Stimulated activated naive CD8-positive, alpha-beta T cell treated with anti-CD3 and anti-CD28 coated beads, Interleukin-15, Interleukin-2, amounts not matched to agents 100 ng/mL and 50 ng/mL, for 24 hours (primary cell): ENCODE data around the gene KNTC1.
"Not testable (repeated sequence)": the region's sequence is repeated elsewhere in the genome, so short reads cannot be mapped to it uniquely, and the experiment has no call there.

Experiments
- H3K27ac Mint-ChIP-seq: one replicate; pipeline ENCODE4 v1.8.0; 2021; ENCODE audit warnings: mild to moderate bottlenecking, mixed read lengths
- H3K27me3 Mint-ChIP-seq: one replicate; pipeline ENCODE4 v1.8.0; 2021; ENCODE audit warnings: mixed read lengths
- H3K36me3 Mint-ChIP-seq: one replicate; pipeline ENCODE4 v1.8.0; 2021; ENCODE audit warnings: low read depth, mixed read lengths
- H3K4me1 Mint-ChIP-seq: one replicate; pipeline ENCODE4 v1.8.0; 2021; ENCODE audit warnings: low read depth, mixed read lengths
- H3K4me3 Mint-ChIP-seq: one replicate; pipeline ENCODE4 v1.8.0; 2021; ENCODE audit warnings: mild to moderate bottlenecking, mixed read lengths
- H3K9me3 Mint-ChIP-seq: one replicate; pipeline ENCODE4 v1.8.0; 2021; ENCODE audit warnings: mixed read lengths

Gene KNTC1

GRCh38 chr12:122563361-122563760, 36.3 kb downstream of the KNTC1 start:
- Mint-ChIP-seq H3K36me3 (peaks cover 41% of the 10 kb centered on the region), H3K4me1 (peaks cover 6% of the 10 kb centered on the region), H3K9me3 (no peaks in the 10 kb centered on the region), H3K4me3 (no peak overlapping the region), H3K27me3 (no peaks in the 10 kb centered on the region), H3K27ac (no peak overlapping the region)

DNA sequence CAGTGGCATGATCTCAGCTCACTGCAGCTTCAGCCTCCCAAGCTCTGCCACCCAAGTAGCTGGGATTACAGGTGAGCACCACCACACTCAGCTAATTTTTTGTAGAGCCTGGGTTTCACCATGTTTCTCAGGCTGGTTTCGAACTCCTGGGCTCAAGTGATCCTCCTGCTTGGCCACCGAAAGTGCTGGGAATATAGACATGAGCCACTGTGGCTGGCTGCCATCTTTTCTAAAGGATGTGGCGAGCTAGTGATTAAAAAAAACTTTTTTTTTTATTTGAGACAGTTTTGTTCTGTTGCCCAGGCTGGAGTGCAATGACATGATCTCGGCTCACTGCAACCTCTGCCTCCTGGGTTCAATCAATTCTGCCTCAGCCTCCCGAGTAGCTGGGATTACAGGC, 39.8 kb downstream of the KNTC1 start:
- H3K27ac Mint-ChIP-seq, H3K4me1 Mint-ChIP-seq, H3K9me3 Mint-ChIP-seq, H3K4me3 Mint-ChIP-seq, H3K27me3 Mint-ChIP-seq: not testable (repeated sequence)
- H3K36me3 Mint-ChIP-seq = peaks cover 50% of the 10 kb centered on the region

DNA sequence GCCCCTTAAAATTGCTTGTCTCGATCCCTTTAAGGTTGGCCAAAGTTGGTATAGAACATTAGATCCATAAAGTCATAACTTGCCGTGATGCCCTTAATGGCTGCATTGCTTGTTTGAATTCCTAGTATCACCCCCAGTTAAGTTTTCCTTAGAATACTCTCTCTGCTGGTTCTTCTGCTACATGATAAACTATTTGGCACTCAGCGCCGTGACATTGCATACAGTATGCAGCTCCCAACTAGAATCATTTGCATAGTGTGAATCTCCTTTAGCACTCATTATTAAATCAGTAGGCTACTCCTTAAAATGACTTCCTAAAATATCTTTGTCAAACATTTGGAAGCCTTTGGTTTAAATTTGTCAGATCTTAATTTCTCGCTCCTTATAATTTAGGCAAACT, 42.2 kb downstream of the KNTC1 start:
- Mint-ChIP-seq H3K36me3 (peaks cover 53% of the 10 kb centered on the region), H3K27ac (no peak overlapping the region), H3K27me3 (no peaks in the 10 kb centered on the region), H3K4me1 (peaks cover 5% of the 10 kb centered on the region), H3K9me3 (no peaks in the 10 kb centered on the region), H3K4me3 (no peak overlapping the region)

GRCh38 chr12:122570006-122570405, 43.0 kb downstream of the KNTC1 start:
- not testable (repeated sequence) for H3K9me3 Mint-ChIP-seq, H3K4me1 Mint-ChIP-seq, H3K27me3 Mint-ChIP-seq, H3K4me3 Mint-ChIP-seq, H3K27ac Mint-ChIP-seq
- H3K36me3 Mint-ChIP-seq = peaks cover 54% of the 10 kb centered on the region

DNA sequence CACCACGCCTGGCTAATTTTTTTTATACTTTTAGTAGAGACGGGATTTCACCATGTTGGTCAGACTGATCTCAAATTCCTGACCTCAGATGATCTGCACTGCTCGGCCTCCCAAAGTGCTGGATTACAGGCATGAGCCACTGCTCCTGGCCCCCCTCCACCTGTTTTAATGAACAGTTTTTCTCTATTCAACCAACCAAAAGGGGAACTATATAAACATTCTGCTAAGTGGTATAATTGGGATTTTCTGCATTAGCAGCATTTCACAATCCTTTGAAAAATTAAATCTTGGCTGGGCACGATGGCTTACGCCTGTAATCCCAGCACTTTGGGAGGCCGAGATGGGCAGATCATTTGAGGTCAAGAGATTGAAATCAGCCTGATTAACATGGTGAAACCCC, 44.8 kb downstream of the KNTC1 start:
- H3K9me3 Mint-ChIP-seq = no peaks in the 10 kb centered on the region
- no peak overlapping the region for H3K27ac Mint-ChIP-seq
- no peaks in the 10 kb centered on the region for H3K27me3 Mint-ChIP-seq
- no peak overlapping the region for H3K4me3 Mint-ChIP-seq
- H3K4me1 Mint-ChIP-seq = peaks cover 5% of the 10 kb centered on the region
- H3K36me3 Mint-ChIP-seq = peaks cover 70% of the 10 kb centered on the region

- H3K9me3 Mint-ChIP-seq, H3K4me1 Mint-ChIP-seq, H3K27me3 Mint-ChIP-seq, H3K27ac Mint-ChIP-seq, H3K4me3 Mint-ChIP-seq: not testable (repeated sequence)
- peaks cover 71% of the 10 kb centered on the region for H3K36me3 Mint-ChIP-seq
These were observed 56.2 kb downstream of the KNTC1 start for GRCh38 chr12:122583294-122583693.

DNA sequence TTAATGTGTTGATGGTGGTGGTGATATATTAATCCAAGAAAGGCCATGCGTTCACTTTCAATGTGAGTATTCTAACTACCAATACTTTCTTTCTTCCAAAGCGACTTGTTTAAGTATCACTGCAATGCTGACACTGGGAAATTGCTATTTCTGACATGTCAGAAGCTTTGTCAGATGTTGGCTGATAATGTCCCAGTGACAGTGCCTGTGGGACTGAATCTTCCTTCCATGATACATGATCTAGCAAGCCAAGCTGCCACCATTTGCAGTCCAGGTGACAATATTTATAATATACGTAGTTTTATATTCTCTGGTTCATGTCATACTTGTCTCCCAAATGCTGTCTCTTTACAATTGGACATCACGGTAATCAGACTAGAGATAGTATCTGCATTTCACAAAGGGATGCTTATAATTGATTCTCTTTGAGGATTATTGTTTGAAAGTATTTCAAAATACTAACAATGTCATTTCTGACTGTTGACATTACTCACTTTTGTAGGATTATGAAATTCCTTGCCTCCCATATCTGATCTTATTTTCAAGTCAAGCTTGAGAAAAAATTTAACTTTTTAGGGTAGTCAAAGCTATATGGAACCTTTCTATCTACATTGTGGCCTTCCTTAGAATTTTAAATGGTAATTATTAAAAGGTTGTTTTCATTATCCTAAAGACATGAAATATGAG, 57.3 kb downstream of the KNTC1 start:
- Mint-ChIP-seq H3K4me3 (no peak overlapping the region), H3K9me3 (no peaks in the 10 kb centered on the region), H3K27ac (no peak overlapping the region)

GRCh38 chr12:122590990-122591389, 63.9 kb downstream of the KNTC1 start:
- no peak overlapping the region for H3K4me3 Mint-ChIP-seq
- H3K36me3 Mint-ChIP-seq = peaks cover 58% of the 10 kb centered on the region
- no peaks in the 10 kb centered on the region for H3K27me3 Mint-ChIP-seq
- no peaks in the 10 kb centered on the region for H3K4me1 Mint-ChIP-seq
- no peaks in the 10 kb centered on the region for H3K9me3 Mint-ChIP-seq
- H3K27ac Mint-ChIP-seq = no peak overlapping the region

More for the DNA sequence above, 57.3 kb downstream of the KNTC1 start:
- H3K27me3 Mint-ChIP-seq = no peaks in the 10 kb centered on the region
- peaks cover 68% of the 10 kb centered on the region for H3K36me3 Mint-ChIP-seq
- no peaks in the 10 kb centered on the region for H3K4me1 Mint-ChIP-seq

DNA sequence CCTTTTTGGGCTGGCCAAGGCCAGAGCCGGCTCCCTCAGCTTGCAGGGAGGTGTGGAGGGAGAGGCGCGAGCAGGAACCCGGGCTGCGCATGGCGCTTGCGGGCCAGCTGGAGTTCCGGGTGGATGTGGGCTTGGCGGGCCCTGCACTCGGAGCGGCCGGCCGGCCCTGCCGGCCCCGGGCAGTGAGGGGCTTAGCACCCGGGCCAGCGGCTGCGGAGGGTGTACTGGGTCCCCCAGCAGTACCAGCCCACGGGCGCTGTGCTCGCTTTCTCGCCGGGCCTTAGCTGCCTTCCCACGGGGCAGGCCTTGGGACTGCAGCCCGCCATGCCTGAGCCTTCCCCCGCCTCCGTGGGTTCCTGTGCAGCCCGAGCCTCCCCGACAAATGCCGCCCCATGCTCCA, 64.9 kb downstream of the KNTC1 start:
- not testable (repeated sequence) for H3K4me1 Mint-ChIP-seq, H3K9me3 Mint-ChIP-seq, H3K4me3 Mint-ChIP-seq, H3K27me3 Mint-ChIP-seq, H3K27ac Mint-ChIP-seq
- H3K36me3 Mint-ChIP-seq = peaks cover 58% of the 10 kb centered on the region

DNA sequence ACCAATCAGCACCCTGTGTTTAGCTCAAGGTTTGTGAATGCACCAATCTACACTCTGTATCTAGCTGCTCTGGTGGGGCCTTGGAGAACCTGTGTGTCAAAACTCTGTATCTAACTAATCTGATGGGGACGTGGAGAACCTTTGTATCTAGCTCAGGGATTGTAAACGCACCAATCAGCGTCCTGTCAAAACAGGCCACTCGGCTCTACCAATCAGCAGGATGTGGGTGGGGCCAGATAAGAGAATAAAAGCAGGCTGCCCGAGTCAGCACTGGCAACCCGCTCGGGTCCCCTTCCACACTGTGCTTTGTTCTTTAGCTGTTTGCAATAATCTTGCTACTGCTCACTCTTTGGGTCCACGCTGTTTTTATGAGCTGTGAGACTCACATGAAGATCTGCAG, 65.5 kb downstream of the KNTC1 start:
- H3K27me3 Mint-ChIP-seq, H3K4me1 Mint-ChIP-seq, H3K27ac Mint-ChIP-seq, H3K9me3 Mint-ChIP-seq, H3K4me3 Mint-ChIP-seq: not testable (repeated sequence)
- H3K36me3 Mint-ChIP-seq = peaks cover 62% of the 10 kb centered on the region

DNA sequence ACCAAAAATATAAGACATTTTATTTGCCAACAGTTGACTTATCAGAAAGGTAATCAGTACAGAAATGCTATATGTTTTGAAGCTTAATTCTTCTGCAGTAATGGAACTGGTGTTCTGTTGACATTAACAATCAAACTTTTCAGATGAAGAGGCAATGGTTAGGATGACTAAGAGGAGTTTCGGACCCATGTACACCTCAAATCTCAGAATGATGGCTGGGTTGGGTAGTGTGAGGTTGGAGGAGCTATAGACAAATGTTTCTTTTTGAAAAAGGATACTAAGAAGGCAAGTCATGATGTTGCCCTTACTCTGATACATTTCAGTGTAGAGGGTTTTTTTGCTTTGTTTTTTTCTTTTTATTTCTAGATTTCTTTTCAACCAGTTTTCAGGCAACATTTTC, 66.9 kb downstream of the KNTC1 start:
- no peak overlapping the region for H3K4me3 Mint-ChIP-seq
- no peaks in the 10 kb centered on the region for H3K9me3 Mint-ChIP-seq
- no peak overlapping the region for H3K27ac Mint-ChIP-seq
- H3K36me3 Mint-ChIP-seq = peaks cover 59% of the 10 kb centered on the region
- H3K4me1 Mint-ChIP-seq = no peaks in the 10 kb centered on the region
- H3K27me3 Mint-ChIP-seq = no peaks in the 10 kb centered on the region

- peaks cover 58% of the 10 kb centered on the region for H3K36me3 Mint-ChIP-seq
- no peaks in the 10 kb centered on the region for H3K9me3 Mint-ChIP-seq
- H3K27ac Mint-ChIP-seq = no peak overlapping the region
- no peaks in the 10 kb centered on the region for H3K4me1 Mint-ChIP-seq
- H3K27me3 Mint-ChIP-seq = no peaks in the 10 kb centered on the region
- H3K4me3 Mint-ChIP-seq = no peak overlapping the region
These were observed 69.8 kb downstream of the KNTC1 start for GRCh38 chr12:122596838-122597237.

GRCh38 chr12:122602456-122602855, 75.4 kb downstream of the KNTC1 start:
- Mint-ChIP-seq H3K4me1 (no peaks in the 10 kb centered on the region), H3K36me3 (peaks cover 54% of the 10 kb centered on the region), H3K4me3 (no peak overlapping the region), H3K27me3 (no peaks in the 10 kb centered on the region), H3K27ac (no peak overlapping the region), H3K9me3 (no peaks in the 10 kb centered on the region)

GRCh38 chr12:122604993-122605392, 77.9 kb downstream of the KNTC1 start:
- H3K4me3 Mint-ChIP-seq = no peak overlapping the region
- H3K27me3 Mint-ChIP-seq = no peaks in the 10 kb centered on the region
- H3K4me1 Mint-ChIP-seq = no peaks in the 10 kb centered on the region
- no peak overlapping the region for H3K27ac Mint-ChIP-seq
- H3K36me3 Mint-ChIP-seq = peaks cover 49% of the 10 kb centered on the region
- no peaks in the 10 kb centered on the region for H3K9me3 Mint-ChIP-seq

GRCh38 chr12:122609732-122610131, 82.7 kb downstream of the KNTC1 start:
- H3K36me3 Mint-ChIP-seq = peaks cover 60% of the 10 kb centered on the region
- peaks cover 4% of the 10 kb centered on the region for H3K4me1 Mint-ChIP-seq
- H3K9me3 Mint-ChIP-seq = no peaks in the 10 kb centered on the region
- no peak overlapping the region for H3K4me3 Mint-ChIP-seq
- H3K27me3 Mint-ChIP-seq = no peaks in the 10 kb centered on the region
- no peak overlapping the region for H3K27ac Mint-ChIP-seq

GRCh38 chr12:122610207-122610606, 83.2 kb downstream of the KNTC1 start:
- Mint-ChIP-seq H3K9me3 (no peaks in the 10 kb centered on the region), H3K27me3 (no peaks in the 10 kb centered on the region), H3K4me1 (peaks cover 4% of the 10 kb centered on the region), H3K27ac (no peak overlapping the region), H3K4me3 (no peak overlapping the region), H3K36me3 (peaks cover 63% of the 10 kb centered on the region)
